Activated gamma-delta T cell treated with Interleukin-2 at 50 U/mL for 16 hours (primary cell): ENCODE results near the gene TLE2.
"Not testable (repeated sequence)": the region's sequence is repeated elsewhere in the genome, so short reads cannot be mapped to it uniquely, and the experiment has no call there.

Experiments used
- DNase-seq: peaks from one replicate; pipeline ENCODE4 v3.0.0-alpha.2; 2020

Gene TLE2

DNA sequence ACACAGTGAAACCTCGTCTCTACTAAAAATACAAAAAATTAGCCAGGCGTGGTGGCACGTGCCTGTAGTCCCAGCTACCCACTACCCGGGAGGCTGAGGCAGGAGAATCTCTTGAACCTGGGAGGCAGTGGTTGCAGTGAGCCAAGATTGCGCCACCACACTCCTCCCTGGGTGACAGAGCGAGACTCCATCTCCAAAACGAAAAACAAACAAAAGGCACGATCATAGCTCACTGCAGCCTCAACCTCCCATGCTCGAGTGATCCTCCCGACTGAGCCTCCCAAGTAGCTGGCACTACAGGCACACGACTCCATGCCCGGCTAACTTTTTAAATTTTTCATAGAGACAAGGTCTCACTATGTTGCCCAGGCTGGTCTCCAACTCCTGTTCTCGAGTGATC lies 17.0 kb downstream of the TLE2 start:
- DNase-seq: not testable (repeated sequence)

DNA sequence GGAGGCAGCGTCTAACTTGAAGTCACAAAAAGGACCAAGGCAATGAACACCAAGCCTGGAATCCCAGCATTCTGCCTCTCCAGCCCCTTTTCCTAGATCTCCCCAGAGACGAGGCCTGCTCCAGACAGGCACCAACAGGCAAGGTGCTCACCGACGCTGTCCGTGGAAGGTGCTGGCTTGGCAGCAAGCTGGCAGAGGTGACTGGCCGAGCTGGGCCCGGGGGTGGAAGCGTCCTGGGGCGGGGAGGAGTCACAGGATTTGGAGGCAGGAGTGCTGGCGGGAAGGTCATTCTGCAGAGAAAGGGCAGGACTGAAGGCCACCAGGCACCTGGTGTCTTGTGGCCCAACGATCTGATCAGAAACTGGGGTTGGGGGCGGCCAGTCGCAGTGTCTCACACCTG lies 18.2 kb downstream of the TLE2 start:
- DNase-seq: no peak

DNA sequence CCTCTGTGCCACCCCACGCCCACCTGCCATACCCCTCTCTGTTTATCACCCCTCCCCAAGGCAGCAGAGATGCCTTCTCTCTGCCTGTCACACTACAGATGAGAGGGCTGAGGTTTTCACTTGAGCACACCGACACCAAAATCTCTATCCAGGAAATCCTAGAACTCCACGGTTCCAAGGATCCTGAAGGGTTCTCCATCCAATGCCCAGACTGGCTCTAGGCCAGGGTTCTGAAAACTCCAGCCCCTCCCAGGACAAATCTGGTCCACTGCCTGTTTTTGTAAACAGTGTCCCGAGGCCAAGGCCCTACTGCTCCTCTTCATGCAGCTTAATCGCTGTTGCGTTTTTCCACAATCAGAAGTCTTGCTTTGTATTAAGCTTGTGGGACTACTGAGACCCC lies 20.1 kb downstream of the TLE2 start:
- no peak for DNase-seq

DNA sequence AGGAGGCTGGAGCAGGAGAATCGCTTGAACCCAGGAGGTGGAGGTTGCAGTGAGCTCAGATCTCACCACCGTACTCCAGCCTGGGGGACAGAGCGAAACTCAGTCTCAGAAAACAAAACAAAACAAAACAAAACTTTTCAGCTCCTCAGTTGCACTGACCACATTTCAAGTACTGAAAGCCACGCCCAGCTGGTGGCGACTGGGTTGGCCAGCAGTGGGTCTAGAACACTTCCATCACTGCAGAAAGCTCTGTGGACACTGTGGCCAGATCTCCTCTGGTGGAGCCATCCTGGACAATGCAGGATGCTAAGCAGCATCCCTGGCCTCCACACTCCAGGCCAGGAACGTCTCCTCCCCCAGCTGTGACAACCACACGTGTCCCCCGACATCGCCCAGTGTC lies 21.1 kb downstream of the TLE2 start:
- DNase-seq: no peak

DNA sequence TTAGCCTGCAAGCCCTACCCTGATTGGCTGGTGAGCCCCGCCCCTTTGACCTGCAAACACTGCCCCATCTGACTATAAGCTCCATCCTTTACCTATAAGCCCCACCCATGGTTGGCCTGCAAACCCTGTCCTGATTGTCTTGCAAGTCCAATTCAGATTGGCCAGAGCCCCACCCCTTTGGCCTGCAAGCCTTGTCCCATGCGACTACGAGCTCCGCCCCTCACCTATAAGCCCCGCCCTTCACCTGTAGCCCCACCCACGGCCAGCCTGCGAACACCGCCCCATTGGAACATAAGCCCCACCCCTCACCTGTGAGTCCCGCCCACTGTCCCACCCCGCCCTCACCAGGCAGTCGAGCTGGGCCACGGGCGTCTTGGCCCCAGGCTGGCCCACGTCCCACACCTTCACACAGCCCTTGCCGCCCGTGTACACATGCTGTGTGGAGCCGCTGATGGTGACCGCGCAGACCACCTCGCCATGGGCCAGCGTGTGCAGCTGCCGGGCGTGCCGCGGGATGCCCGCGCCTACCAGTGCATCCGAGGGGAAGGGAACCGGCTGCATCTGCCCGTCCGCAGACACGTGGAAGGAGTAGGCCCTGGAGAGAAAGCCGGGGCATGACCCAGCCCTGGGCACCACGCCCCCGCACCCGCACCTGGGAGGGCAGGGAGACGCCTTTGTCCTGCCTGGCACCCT lies 22.9 kb downstream of the TLE2 start:
- DNase-seq: no peak

DNA sequence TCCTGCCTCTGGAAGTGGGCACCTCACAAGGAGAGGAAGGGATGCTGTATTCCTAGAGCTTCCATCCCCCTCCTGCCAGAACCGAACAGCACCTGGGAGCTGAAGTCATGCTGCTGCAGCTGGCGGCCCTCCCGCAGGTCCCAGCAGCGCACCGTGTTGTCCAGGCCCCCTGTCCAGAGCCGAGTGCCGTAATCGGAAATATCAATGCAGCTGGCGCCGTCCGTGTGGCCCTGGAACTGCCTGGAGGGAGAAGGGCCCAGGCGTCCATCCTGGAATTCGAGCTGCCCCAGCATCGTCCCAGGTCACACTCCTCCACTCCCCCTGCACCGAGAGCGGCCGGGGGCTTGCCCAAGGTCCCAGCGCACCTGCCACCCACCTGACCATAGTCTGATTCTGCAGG lies 23.7 kb downstream of the TLE2 start:
- no peak for DNase-seq

DNA sequence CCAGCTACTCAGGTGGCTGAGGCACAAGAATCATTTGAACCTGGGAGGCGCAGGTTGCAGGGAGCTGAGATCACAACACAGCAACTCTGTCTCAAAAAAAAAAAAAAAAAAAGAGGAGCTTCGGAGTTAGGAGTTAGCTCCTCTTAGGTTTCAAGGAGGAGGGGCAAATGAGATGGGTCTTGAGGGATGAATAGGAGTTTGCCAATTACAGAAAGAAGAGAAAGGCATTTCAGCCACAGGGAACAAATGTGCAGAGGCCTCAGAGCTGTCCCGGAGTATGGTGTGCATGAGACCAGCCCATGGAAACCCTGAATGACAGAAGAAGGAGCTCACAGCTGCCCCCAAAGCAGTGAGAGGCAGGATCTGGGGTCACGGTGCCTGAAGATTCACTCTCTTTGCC lies 24.6 kb downstream of the TLE2 start:
- DNase-seq: no peak

DNA sequence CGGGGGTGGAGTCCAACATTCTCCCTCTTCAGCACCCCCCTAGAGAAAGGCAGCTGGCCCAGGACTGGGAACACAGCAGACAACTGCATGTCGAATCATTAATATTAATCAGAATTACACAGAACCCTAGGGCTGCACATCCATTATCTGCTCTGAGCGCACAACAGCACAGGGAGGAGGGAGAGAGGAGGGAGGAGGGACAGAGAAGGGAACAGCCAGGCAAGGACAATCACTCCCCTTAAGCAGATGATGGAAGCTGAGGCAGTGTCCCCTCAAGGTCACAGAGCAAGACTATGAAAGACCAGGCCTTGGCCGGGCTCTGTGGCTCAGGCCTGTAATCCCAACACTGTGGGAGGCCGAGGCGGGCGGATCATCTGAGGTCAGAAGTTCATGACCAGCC lies 26.0 kb downstream of the TLE2 start:
- DNase-seq: no peak

DNA sequence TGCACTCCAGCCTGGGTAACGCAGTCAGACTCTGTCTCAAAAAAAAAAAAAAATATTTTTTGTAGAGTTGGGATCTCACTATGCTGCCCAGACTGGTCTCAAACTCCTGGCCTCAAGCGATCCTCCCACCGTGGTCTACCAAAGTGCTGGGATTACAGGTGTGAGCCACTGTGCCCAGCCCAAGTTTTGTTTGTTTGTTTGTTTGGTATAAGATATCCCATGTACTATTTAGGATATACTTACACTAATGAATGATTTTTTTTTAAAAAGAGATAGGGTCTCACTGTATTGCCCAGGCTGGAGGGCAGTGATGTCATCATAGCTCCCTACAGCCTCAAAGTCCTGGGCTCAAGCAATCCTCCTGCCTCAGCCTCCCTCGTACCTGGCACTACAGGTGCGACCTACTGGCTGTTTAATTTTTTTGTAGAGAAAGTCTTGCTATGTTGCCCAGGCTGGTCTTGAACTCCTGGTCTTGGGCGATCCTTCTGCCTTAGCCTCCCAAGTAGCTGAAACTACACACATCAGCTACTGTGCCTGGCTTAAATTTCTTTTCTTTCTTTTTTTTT lies 27.8 kb downstream of the TLE2 start:
- DNase-seq: no peak

DNA sequence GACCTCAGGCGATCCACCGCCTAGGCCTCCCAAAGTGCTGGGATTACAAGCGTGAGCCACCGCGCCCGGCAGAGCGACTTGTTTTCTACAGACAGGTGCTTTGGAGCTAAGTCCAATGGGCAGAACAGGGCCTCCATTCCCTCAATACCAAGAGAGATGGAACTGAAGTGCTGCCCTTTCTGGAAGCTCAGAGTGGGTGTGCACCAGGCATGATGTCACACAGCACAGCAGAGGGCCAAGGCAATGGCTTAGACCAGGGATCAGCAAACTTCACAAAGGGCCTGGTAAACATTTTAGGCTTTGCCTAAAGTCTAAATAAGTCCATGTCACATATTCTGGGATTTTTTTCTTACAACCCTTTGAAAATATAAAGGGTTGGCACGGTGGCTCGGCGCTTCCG lies 30.4 kb downstream of the TLE2 start:
- no peak for DNase-seq

DNA sequence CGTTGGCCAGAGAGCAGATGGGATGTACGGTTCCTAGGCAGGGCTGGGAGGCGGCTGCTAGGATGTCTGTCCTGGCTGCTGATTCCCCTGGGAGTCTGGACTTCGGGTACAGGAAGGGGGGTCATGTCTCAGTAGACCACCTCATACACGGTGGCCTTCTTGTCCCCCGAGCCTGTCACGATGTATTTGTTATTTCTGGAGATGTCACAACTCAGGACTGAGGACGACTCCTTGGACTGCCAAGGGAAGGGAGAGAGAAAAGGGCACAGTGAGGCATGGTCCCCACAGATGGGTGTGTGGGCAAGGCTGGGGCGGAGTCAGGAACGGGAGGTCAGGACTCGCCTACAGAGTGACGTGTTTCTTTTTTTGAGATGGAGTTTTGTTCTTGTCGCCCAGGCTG lies 31.4 kb downstream of the TLE2 start:
- no peak for DNase-seq

DNA sequence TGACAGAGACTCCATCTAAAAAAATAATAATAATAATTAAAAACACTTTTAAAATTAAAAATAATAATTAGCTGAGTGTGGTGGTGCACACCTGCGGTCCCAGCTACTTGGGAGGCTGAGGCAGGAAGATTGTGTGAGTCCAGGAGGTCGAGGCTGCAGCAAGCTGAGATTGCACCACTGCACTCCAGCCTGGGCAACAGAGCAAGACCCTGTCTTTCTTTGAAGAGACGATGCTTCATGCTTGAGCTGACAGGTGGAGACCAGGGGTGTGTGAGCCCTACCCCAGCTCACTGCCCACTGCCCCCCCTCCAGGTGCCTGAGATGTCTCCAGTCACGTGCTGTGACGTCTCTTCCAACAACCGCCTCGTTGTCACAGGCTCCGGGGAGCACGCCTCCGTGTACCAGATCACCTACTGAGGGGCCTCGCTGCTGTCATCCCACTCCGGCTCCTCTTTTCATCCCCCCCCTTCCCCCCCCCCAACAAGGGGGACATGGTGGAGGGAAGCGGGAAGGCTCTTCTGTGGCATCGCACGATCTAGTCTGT lies 34.4 kb downstream of the TLE2 start:
- no peak for DNase-seq

DNA sequence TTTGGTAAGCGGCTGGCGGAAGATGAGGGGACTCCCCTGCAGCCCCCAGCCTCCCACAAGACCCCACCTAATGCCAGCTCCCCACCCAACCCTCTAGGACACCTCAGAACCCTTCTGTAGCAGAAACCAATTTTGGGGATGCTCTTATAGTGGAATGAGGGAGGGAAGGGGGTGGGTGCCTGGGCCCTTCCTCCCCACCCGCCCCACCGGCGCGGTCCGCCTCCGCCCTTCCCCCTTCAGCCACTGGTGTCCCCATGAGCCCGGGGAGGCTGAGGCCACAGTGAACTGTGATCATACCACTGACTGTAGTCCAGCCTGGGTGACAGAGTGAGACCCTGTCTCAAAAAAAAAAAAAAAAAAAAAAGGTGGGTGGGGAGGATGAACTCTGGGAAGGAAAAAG lies 35.5 kb downstream of the TLE2 start:
- DNase-seq: no peak

DNA sequence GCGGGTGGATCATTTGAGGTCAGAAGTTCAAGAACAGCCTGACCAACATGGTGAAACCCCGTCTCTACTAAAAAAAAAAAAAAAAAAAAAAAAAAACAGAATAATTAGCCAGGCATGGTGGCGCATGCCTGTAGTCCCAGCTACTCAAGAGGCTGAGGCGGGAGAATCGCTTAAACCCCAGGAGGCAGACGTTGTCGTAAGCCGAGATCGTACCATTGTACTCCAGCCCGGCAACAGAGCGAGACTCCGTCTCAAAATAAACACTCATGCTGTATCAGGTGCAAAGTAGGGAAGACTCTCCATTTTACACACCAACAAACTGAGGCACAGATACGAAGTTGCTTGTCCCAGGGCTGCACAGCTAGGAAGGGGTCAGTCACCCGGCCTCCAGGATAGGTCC lies 36.1 kb downstream of the TLE2 start:
- DNase-seq: no peak

DNA sequence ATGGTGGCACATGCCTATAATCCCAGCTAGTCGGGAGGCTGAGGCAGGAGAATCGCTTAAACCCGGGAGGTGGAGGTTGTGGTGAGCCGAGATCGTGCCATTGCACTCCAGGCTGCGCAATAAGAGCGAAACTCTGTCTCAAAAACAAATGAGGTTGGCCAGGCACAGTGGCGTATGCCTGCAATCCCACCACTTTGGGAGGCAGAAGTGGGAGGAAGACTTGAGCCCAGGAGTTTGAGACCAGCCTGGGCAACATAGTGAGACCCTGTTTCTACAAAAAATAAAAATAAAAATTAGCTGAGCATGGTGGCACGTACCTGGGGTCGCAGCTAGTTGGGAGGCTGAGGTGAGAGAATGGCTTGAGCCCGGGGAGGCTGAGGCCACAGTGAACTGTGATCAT lies 36.7 kb downstream of the TLE2 start:
- not testable (repeated sequence) for DNase-seq

DNA sequence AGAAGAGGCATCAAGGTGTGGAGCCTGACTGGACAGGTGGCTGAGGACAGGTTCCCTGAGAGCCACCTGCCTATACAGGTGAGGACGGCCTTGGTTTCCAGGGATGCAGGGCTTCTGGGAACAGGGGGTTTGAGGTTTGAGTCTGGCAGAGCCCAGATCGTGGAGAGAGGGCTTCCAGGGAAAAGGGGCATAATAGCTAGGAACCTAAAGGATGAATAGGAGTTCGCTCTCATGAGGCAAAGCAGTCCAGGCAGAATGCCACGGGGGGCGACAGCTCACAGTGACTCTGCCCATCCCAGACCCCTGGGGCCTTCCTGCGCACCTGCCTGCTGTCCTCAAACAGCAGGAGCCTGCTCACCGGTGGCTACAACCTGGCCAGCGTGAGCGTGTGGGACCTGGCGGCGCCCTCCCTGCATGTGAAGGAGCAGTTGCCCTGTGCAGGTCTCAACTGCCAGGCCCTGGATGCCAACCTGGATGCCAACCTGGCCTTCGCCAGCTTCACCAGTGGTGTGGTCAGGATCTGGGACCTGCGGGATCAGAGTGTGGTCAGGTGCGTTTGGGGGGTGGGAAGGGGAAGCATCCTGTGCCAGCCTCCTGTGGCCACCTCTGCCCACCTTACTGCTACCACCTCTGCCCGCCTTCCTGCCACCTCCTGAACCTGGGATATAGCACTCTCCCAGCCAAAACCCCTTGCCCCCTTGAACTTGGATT lies 39.7 kb downstream of the TLE2 start:
- no peak for DNase-seq

DNA sequence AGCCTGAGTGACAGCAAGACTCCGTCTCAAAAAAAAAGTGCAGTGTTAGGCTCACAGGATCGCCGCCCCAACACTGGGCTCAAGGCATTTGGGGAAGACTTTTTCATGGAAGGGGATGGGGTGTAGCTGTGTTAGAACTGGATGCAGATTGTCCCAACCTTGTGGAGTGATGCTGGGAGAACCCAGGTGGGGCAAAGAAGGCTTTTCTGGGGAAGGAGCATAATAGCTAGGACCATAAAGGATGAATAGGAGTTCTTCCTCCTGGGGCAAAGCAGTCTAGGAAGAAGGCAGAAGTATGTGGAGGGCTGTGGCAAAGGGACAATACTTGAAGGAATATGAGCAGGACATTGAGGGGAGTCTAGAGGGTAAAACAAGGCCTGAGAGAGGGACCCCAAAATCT lies 40.5 kb downstream of the TLE2 start:
- DNase-seq: no peak

DNA sequence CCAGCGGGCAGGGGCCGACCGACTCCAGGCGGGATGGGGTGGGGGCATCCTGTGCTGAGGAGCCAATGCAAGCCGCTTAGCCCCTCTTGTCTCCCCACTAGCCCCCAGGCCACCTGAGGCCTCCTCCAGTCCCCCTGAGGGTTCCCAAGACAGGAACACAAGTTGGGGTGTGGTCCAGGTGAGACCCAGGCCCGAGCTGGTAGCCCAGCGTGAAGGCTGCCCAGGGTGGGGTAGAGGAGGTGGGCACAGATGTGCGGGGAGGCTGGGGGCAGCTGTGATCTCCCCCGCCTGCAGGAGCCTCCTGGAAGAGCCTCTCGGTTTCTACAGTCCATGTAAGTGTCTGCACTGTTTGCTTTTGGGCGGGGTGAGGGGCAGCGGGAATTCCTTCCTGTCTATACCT lies 41.3 kb downstream of the TLE2 start:
- DNase-seq: no peak

DNA sequence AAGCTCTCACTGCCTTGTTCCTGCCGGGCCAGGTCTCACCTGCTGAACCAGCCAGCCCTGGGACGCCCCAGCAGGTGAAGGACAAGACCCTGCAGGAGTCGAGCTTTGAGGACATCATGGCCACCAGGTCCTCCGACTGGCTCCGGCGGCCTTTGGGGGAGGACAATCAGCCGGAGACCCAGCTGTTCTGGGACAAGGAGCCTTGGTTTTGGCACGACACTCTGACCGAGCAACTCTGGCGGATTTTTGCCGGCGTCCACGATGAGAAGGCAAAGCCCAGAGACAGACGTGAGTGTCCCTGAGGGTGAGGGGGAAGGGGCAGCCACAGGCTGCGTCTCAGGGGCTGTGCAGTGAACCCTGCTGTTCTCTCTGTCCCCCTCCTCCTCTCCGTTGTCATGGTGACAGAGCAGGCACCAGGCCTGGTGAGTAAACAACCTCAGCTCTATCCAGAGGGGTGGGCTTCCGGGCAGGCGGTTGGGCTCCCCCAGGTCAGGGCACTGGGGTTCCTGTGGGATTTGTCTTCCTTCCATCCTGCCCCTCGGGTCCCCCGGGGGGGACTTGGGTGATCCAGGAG lies 42.0 kb downstream of the TLE2 start:
- DNase-seq: no peak

DNA sequence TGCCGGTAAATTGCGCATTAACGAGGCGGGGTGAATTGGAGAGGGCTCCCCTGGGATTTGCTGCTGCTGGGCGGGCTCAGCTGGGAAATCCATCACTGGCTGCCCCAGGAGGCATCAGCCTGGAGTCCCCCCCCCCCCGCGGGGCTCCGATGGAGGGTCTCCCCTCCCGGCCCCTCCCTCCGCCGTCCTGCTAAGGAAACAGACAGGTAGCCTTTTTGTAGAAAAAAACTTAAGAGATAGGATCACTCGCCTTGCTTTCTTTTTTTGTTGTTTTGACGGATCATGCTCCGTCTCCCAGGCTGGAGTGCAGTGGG lies 44.9 kb downstream of the TLE2 start:
- DNase-seq: no peak

DNA sequence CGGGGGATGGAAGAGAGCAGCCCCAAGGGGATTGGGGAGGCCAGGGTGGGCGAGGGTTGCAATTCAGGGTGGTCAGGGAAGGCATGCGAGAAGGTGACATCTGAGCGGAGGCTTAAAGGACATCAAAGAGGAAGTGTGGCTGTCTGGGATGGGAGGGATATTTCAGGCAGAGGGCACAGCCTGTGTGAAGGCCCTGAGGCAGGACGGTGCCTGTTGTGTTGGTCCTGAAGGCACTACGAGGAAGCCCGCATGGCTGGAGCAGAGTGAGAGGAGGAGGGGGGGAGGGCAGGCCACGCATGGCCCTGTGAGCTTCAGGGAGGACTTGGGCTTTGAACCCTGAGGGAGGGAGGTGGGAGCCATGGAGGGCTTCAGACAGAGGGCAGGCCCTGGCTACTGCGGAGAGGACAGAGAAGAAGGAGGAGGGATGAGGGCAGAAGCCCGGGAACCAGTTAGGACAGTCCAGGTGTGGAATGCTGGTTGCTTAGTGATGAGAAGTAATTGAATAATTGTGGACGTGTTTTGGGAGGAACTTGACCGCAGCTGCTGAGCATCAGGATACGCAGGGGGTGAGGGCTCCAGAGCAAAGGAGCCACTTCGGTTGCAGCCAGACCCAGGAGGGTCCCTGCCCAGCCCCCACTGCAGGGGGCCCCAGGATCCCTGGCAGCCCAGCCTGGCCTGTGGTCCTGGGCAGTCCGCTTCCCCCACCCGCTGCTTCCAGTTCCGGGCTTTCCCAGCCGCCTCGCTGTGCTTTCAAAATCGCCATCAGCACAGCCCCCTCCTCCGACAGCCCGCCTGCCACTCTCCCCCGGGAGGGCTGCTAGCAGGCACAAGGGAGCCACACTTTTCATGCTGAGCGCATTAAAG lies 45.5 kb downstream of the TLE2 start:
- no peak for DNase-seq

DNA sequence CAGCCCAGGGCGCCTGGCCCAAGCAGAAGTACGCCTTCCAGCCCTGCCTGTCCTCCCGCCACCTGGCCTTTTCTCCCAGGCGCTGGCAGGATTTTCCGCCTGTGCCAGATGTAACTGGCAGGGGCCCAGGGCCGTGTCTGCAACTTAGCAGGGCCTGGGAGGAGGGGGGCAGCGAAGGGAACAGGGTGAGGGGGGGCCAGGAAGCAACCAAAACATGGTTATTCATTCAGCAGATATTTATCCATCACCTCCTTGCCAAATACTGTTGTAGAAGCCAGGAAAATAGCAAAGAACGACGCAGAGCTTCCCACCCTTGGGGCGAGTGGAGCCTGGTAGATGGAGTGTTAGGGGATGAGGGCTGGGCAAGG lies 46.1 kb downstream of the TLE2 start:
- DNase-seq: no peak

DNA sequence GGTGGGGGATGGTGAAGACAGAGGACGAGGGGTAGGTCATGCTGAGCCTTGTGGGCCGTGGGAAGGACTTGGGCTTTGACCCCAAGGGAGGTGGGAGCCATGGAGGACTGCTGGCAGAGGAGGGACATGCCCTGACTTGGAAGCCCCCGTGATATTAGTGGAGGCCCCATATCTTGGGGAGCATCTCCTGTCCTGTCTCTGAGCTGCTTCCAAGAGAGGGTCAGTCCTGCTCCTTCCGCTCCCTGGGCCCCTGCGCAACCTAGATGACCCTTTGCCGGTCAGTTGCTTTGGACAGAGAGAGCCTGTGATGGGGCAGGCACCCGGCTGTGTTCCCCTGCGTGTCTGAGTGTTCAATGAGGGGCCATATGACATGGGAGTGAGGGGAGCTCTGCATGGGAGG lies 46.5 kb downstream of the TLE2 start:
- no peak for DNase-seq
